Measurements from ENCODE around the gene ZAP70.

Gene ZAP70

DNA sequence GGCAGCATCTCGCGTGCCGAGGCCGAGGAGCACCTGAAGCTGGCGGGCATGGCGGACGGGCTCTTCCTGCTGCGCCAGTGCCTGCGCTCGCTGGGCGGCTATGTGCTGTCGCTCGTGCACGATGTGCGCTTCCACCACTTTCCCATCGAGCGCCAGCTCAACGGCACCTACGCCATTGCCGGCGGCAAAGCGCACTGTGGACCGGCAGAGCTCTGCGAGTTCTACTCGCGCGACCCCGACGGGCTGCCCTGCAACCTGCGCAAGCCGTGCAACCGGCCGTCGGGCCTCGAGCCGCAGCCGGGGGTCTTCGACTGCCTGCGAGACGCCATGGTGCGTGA lies 10.7 kb downstream of the ZAP70 start:
- TF ChIP-seq, protein P1, sequence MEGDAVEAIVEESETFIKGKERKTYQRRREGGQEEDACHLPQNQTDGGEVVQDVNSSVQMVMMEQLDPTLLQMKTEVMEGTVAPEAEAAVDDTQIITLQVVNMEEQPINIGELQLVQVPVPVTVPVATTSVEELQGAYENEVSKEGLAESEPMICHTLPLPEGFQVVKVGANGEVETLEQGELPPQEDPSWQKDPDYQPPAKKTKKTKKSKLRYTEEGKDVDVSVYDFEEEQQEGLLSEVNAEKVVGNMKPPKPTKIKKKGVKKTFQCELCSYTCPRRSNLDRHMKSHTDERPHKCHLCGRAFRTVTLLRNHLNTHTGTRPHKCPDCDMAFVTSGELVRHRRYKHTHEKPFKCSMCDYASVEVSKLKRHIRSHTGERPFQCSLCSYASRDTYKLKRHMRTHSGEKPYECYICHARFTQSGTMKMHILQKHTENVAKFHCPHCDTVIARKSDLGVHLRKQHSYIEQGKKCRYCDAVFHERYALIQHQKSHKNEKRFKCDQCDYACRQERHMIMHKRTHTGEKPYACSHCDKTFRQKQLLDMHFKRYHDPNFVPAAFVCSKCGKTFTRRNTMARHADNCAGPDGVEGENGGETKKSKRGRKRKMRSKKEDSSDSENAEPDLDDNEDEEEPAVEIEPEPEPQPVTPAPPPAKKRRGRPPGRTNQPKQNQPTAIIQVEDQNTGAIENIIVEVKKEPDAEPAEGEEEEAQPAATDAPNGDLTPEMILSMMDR (IDR thresholded peaks at IDR 0.05; ENCODE audit: borderline replicate concordance, insufficient read depth, low read depth, low read length) = no peak
- H3K4me3 ChIP-seq (ENCODE audit: low read depth, low read length) = no peak overlapping the region

DNA sequence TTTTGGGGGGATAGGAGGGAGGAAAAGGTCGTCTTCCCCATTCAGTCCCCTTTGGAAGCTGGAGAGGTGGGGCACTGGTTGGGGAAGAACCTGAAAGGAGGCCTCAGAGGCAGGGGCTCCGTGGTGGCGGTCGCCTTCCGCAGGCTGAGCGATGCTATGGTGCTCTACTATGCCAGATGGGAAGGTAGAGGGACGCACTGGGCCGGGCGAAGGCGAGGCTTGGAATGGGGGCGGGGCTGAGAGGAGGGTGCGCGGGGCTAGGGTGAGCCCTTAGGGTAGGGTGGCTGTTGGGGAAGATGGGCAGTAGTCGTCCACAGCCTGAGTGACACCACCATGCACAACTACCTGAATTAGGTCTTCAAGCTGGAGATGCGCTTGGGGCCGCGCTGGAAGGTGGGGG lies 11.1 kb downstream of the ZAP70 start:
- H3K4me3 ChIP-seq (ENCODE audit: low read depth, low read length) = no peak overlapping the region
- TF ChIP-seq, protein P1 (IDR thresholded peaks at IDR 0.05; ENCODE audit: borderline replicate concordance, insufficient read depth, low read depth, low read length) = no peak

DNA sequence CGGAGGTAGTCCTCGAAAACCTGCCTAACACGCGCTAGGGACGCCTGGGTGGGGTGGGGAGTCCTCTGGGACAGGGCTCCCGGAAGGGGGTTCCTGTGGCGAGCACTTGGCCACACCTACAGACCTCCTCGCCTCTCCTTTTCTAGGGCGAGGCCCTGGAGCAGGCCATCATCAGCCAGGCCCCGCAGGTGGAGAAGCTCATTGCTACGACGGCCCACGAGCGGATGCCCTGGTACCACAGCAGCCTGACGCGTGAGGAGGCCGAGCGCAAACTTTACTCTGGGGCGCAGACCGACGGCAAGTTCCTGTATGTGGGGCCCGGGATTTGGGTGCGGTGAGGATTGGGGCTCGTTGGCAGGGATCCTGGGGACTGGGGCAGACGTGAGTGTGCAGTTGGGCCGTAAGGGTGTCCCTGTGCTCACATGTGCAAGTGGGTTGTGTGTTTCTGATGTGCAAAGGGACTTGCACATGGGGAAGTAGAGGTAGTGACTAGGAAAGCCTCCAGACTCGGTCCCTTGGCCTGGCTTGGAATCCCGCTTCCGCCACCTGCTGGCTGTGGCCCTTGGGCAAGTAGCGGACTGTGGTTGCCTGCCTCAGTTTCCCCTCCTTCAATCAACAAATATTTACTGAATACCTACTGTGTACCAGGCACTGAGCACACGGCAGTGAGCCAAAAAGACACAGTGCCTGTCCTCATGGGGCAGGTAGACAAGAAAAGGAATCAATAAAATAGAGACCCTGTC lies 11.7 kb downstream of the ZAP70 start:
- no peak overlapping the region for H3K4me3 ChIP-seq (ENCODE audit: low read depth, low read length)
- TF ChIP-seq, protein P1 (IDR thresholded peaks at IDR 0.05; ENCODE audit: borderline replicate concordance, insufficient read depth, low read depth, low read length) = no peak

DNA sequence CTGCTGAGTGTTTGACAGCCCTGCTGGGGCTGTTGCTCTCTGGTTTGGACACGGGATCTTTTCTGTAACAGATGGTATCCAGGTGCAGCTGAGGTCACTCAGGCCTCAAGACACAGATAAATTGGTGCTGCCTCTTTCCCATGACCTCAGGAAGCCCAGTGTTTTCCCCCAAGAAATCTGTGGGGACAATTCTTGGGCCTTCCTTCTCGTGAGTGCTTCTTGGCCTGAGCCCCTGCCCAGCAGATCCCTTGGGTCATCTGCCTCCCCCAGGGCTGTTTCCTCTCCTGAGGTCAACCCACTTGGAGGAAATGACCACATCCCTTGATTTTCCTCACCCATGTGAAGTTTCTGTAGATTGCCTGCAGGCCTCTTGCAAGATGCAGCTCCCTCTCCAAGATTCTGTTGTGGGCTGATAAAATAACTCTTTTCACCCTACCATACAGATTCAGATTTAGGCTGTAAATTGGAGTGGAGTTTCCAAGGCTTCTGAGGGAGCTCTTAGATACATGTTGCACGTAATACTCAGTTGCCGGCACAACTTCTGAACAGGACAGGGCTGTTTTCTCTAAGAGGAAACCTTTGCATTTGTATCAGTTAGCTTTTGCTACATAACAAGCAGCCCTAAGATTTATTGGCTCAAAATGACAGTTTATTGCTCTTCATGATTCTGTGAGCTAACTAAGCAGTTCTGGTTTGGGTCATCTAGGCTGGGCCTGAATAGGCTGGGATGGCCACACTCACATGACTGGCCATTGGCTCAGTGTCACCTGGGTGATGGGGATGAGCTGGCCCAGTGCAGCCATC lies 13.1 kb downstream of the ZAP70 start:
- TF ChIP-seq, protein P1 (IDR thresholded peaks at IDR 0.05; ENCODE audit: borderline replicate concordance, insufficient read depth, low read depth, low read length) = no peak
- no peak overlapping the region for H3K4me3 ChIP-seq (ENCODE audit: low read depth, low read length)

DNA sequence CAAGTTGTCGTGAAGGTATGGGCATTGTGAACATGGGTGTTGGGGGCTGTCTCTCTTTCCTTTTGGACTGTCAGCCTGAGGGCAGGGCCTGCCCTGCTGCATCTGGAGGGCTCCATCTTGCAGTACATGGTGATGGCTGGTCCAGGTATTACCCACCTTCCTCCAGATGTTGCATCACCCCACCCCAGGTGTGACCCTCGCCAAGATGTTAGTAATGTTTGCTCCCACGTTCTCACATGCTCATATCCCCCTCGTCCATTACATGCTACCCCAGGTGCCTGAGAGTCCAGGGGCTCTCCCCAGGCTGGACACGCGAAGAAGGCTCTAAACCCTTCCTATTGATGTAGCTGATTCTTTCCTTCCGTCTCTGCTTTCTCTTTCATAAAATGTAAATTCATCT lies 13.9 kb downstream of the ZAP70 start:
- H3K4me3 ChIP-seq (ENCODE audit: low read depth, low read length) = no peak overlapping the region
- TF ChIP-seq, protein P1 (IDR thresholded peaks at IDR 0.05; ENCODE audit: borderline replicate concordance, insufficient read depth, low read depth, low read length) = no peak

DNA sequence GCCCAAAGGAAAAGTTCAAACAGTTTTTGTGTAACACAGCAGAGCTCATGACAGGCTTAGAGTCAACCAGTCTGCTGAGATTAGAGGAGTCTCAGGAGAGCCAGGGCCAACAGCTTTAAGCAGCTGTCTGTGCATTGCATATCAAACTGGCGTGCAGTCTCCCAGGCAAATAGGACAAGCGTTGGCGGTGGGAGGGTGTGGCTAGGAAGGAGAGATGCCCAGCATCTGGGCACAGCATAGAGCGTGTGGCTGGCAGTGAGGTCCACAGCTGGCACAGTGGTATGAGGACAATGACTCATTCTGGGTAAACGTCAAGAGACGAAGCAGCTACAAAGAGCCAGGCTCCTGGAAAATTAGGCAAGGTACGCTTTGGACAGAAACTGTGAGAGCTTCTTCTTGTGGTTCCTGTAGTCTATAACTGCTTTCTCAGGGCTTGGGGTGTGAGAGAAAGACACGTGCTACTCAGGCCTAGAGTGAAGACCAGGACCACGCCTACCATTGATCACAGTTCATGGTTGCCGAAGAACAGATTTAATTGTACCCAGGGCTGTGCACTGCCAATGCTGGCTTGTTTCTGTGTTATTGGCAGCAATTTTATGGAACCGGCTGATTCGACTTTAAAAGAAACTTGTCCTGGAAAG lies 14.8 kb downstream of the ZAP70 start:
- TF ChIP-seq, protein P1 (IDR thresholded peaks at IDR 0.05; ENCODE audit: borderline replicate concordance, insufficient read depth, low read depth, low read length) = no peak
- no peak overlapping the region for H3K4me3 ChIP-seq (ENCODE audit: low read depth, low read length)
